Measurements from ENCODE around the gene SLC9A2. TPM values are rescaled to one million over a fixed set of nuclear protein-coding genes. Genes with fewer than 3 reads are reported as not detected.

Gene SLC9A2
- total RNA-seq, 4 donors from 2014 or later: 2.5 to 7.4 (median 5.6) TPM

DNA sequence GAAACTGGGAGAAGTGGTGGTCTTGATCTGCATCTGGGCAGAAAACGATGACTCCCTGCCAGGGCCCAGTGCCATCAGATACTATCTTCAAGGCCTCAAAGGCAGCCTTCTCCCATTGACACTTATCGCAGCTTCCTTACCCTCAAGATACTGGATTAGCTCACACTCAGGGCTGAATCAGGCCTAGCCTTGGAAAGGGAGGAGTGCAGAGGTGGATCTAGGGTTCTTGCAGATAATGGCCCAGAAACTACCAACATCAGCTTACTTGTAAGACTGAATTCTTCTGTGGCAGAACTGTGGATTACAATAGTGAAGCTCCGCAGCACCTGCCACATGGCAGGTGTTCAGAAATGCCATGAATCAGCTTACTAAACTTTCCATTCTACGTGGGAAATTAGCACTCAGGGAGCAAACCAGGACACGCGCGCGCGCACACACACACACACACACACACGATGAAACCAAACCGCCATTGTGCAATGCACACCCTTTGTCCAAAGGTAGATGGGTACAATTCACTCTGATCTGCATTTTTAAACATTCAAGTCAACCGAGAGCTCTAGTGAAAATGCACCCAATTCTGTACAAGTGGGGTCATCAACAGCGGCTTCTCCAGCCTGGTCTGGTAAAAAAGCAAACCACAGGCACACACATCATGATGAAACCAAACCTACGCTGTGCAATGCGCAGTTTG lies 116.2 kb downstream of the SLC9A2 start:
- in situ Hi-C loops (cut with MboI; ENCODE audit: low sequenced_read_pairs in 4 of 4): no loop called here
- Histone ChIP-seq H3K27me3 (no peaks in the 10 kb centered on the region), H3K9me3 (no peaks in the 10 kb centered on the region), H3K4me3 (peak overlapping the region; percentile 72 to 98 (median 81)), H3K27ac (peak overlapping the region; percentile 77 to 91 (median 85)), H3K36me3 (peaks cover 0 to 14% of the 10 kb centered on the region in 2 donors), H3K4me1 (peaks cover 20 to 23% of the 10 kb centered on the region in 2 donors)
- ATAC-seq: peak; percentile 11 to 56
- no peak for TF ChIP-seq POLR2A (IDR thresholded peaks at IDR 0.05)
- TF ChIP-seq, protein P1, sequence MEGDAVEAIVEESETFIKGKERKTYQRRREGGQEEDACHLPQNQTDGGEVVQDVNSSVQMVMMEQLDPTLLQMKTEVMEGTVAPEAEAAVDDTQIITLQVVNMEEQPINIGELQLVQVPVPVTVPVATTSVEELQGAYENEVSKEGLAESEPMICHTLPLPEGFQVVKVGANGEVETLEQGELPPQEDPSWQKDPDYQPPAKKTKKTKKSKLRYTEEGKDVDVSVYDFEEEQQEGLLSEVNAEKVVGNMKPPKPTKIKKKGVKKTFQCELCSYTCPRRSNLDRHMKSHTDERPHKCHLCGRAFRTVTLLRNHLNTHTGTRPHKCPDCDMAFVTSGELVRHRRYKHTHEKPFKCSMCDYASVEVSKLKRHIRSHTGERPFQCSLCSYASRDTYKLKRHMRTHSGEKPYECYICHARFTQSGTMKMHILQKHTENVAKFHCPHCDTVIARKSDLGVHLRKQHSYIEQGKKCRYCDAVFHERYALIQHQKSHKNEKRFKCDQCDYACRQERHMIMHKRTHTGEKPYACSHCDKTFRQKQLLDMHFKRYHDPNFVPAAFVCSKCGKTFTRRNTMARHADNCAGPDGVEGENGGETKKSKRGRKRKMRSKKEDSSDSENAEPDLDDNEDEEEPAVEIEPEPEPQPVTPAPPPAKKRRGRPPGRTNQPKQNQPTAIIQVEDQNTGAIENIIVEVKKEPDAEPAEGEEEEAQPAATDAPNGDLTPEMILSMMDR (IDR thresholded peaks at IDR 0.05 in 4 of 5, conservative IDR thresholded peaks at IDR 0.05 in 1 of 5): no peak
- intact Hi-C loops (cut with DNase I; ENCODE audit: low total_unique reads): no loop called here
- DNase-seq: peak; percentile 19 to 65

DNA sequence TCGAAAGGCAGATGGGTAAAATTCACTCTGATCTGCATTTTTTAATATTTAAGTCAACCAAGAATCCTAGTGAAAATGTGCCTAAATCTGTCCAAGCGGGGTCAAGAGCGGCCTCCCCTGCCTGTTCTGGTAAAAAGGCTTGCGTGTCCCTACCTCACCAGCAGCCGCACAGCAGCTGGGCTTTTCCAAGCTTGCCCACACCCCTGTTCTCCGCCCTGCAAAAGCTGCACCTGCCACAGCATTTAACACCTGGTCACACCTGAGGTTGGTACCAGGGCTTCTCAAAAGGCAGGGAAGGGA lies 116.7 kb downstream of the SLC9A2 start:
- H3K9me3 ChIP-seq: no peaks in the 10 kb centered on the region
- no peak for DNase-seq
- peak; percentile 53 to 63 for ATAC-seq
- no peaks in the 10 kb centered on the region for H3K27me3 ChIP-seq
- TF ChIP-seq, protein P1 (IDR thresholded peaks at IDR 0.05 in 4 of 5, conservative IDR thresholded peaks at IDR 0.05 in 1 of 5): no peak
- no peak for TF ChIP-seq POLR2A (IDR thresholded peaks at IDR 0.05)
- H3K4me3 ChIP-seq: peak overlapping the region; percentile 72 to 98 (median 81)
- intact Hi-C loops (cut with DNase I; ENCODE audit: low total_unique reads): no loop called here
- H3K4me1 ChIP-seq: peaks cover 20 to 23% of the 10 kb centered on the region in 2 donors
- in situ Hi-C loops (cut with MboI; ENCODE audit: low sequenced_read_pairs in 4 of 4): no loop called here
- H3K36me3 ChIP-seq: peaks cover 0 to 9% of the 10 kb centered on the region in 2 donors
- H3K27ac ChIP-seq: peak overlapping the region; percentile 77 to 91 (median 85)

DNA sequence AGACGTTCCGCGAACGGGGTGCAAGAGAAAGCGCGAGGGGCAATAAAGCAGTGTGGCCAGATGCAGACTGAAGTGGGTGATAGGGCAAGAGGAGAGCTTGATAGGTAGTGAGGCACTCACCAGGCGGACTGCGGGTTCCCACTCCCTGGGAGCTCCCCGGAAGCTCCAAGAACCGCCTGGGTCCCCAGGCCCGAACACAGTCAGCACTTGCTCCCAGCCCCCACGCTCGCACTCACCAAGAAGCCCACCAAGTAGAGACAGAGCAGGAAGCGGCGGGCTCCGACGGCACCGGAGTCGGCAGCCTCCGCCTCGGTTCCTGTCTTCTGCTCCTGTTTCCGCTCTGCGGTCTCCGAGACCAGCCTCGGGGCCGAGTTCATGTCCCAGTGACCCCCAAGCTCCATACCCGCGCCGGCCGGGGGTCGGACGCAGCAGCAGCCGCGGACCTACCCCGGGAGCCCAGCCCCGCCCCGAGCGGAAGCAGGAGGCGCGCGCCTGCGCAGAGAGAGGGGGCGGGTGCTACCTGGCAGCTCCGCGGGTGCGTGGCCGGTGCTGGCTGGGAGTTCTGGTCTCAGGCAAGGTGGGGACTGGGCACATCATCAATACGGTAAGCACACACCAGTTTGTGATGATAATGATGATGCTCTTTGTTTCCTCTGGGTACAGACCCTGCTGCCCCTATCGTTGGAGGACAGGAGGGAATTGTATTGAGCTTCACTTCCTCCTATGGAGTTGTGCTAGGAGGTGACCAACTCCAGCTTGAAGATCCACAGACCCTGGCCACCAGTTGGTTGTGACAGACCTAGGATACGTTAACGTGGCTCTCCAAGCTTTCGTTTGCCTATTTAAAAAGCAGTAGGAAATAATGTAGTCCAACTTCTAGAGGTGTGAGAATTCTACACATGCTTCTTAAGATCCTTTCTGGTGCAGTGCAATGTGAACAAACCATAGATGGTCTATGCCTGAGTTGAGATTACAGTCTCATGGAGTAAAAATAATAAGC lies 117.4 kb downstream of the SLC9A2 start:
- peak; percentile 55 to 80 for TF ChIP-seq POLR2A (IDR thresholded peaks at IDR 0.05)
- TF ChIP-seq, protein P1 (IDR thresholded peaks at IDR 0.05 in 4 of 5, conservative IDR thresholded peaks at IDR 0.05 in 1 of 5): no peak
- in situ Hi-C loops (cut with MboI; ENCODE audit: low sequenced_read_pairs in 4 of 4): no loop called here
- H3K9me3 ChIP-seq: no peaks in the 10 kb centered on the region
- H3K4me1 ChIP-seq: peaks cover 20 to 23% of the 10 kb centered on the region in 2 donors
- peak overlapping the region; percentile 72 to 98 (median 81) for H3K4me3 ChIP-seq
- peak overlapping the region; percentile 77 to 91 (median 85) for H3K27ac ChIP-seq
- H3K27me3 ChIP-seq: no peaks in the 10 kb centered on the region
- intact Hi-C loops (cut with DNase I; ENCODE audit: low total_unique reads): no loop called here
- peak; percentile 81 to 85 for ATAC-seq
- DNase-seq: peak; percentile 56 to 77
- peaks cover 0 to 2% of the 10 kb centered on the region in 2 donors for H3K36me3 ChIP-seq

DNA sequence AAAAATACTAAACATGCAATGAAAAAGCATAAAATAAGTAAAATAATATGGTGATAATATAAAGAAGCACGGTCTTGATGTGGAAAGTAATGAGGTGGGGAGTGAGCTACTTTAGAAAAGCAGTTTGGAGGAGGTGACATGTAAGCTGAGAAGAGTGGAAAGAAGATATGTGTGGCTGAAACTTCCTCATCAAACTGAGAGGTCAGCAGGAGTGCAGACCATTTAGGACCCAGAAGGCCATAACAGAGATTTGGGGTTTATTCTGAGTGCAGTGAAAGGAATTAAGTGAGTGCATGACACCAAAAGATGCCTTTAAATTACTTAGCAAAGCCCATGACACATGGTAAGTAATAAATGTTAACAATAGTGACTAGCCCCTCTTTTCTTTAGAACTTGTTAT lies 118.1 kb downstream of the SLC9A2 start:
- TF ChIP-seq, protein P1 (IDR thresholded peaks at IDR 0.05 in 4 of 5, conservative IDR thresholded peaks at IDR 0.05 in 1 of 5): no peak
- peak overlapping the region in 2 of 4 donors; percentile 88 to 91 for H3K27ac ChIP-seq
- H3K4me1 ChIP-seq: peaks cover 20 to 23% of the 10 kb centered on the region in 2 donors
- in situ Hi-C loops (cut with MboI; ENCODE audit: low sequenced_read_pairs in 4 of 4): no loop called here
- H3K36me3 ChIP-seq: no peaks in the 10 kb centered on the region
- peak overlapping the region; percentile 72 to 98 (median 81) for H3K4me3 ChIP-seq
- DNase-seq (no peak), ATAC-seq (no peak)
- no peaks in the 10 kb centered on the region for H3K9me3 ChIP-seq
- no peaks in the 10 kb centered on the region for H3K27me3 ChIP-seq
- intact Hi-C loops (cut with DNase I; ENCODE audit: low total_unique reads): no loop called here

All from gastrocnemius medialis (tissue), 4 donors.